GM18873 (cell line): ENCODE results near the gene CLIC3.
"Not testable (repeated sequence)": the region's sequence is repeated elsewhere in the genome, so short reads cannot be mapped to it uniquely, and the experiment has no call there.

ENCODE experiments used
- ATAC-seq: cut with Tn5 transposase; IDR thresholded peaks from one replicate; pipeline ENCODE4 v1.9.1; 2021; ENCODE audit warnings: mild to moderate bottlenecking, moderate library complexity, moderate number of reproducible peaks; ENCODE audit not compliant: unreplicated experiment, low FRiP score

The CLIC3 gene

DNA sequence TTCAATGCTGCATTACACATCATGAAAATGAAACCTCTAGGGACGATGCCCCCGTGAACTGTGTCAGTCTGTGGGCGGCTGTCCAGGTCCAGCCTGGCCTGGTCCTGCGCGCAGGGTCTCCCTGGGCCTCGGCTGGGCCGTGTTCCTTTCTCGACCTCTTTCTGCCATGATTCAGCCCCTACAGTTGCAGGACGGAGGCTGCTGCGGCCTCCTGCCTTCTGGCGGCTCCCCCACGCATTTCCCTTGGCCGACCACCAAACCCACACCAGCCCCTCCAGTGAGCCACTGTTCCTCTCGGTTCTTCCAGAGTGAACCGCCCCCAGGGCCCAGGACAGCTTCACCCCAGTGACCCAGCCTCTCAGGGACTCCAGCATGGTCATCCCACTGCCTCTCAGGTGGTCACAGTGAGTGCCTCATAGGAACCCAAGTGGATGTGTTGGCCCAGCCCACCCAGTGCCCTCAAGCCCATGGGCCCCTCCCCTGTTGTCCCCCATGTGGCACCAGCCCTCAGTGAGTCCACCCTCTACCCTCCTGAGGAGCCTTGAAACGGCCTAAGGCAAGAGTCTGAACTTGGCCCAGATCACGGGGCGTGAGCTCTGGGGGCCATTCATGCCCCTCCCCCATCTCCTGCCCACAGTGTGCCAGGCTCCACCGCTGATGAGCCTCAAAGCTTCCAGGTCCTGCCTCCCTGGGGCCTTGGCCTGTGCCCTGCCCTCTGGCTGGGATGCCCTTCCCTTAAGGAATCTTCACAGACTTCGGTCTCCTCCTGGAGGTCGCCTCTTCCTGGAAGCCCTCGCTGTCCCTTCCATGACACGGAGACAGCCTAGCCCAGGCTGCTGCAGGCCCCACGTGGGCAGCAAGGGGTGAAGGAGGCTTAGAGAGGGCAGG lies 10.0 kb upstream of the CLIC3 start:
- ATAC-seq, result no peak

DNA sequence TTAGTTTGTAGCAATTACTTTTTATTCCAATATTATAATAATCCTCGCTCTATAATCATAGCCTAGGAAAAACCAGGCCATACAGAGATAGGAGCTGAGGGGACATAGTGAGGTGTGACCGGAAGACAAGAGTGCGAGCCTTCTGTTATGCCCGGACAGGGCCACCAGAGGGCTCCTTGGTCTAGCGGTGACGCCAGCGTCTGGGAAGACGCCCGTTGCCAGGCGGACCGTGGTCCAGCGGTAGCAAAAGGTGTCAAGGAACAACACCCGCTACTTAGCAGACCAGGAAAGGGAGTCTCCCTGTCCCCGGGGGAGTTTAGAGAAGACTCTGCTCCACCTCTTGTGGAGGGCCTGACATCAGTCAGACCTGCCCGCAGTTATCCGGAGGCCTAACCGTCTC lies 7.9 kb upstream of the CLIC3 start:
- not testable (repeated sequence) for ATAC-seq

DNA sequence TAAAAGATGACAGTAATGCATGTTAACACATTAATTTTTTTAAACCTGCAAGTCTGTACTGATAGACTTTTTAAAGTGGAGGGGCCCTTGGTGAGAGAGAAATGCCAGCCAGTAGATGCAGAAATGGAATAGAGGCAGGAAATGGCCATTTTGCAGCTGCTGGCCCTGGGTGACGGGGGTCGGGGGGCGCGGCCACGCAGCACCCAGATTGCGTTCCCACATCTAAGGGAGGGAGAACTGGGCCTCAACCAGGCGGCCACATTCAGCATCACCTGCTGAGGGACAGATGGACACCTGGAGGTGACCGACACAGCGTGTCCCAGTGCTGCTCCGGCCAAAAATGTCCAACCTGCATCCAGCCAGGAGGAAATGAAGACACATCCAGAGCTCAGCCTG lies 6.3 kb upstream of the CLIC3 start:
- ATAC-seq, result no peak

DNA sequence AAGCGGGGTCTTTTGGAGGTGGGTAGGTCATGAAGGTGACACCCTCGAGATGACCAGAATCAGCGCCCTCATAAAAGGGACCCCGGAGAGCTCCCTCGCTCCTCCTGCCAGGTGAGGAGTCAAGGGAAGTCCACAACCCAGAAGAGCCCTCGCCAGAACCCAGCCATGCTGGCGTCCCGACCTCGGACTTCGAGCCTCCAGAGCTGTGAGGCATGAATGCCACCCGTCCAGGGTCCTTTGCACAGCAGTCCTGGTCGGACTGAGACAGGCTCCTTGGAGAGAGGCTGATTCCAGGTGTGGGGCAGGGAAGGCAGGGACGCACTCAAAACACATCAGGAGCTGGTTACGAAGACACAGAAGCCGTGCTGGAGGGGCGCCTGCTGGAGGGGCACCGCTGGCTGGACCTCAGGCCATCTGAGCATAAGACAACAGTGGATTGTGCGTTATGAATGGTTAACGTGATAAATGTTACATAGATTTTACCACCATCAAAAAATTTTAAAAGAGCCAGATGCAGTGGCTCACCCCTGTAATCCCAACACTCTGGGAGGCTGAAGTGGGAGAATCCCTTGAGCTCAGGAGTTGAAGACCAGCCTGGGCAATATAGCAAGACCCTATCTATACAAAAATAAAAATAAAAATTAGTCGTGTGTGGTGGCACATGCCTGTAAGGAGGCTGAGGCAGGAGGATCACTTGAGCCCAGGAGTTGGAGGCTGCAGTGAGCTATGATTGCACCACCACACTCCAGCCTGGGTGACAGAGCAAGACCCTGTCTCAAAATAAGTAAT lies 5.7 kb upstream of the CLIC3 start:
- no peak for ATAC-seq

DNA sequence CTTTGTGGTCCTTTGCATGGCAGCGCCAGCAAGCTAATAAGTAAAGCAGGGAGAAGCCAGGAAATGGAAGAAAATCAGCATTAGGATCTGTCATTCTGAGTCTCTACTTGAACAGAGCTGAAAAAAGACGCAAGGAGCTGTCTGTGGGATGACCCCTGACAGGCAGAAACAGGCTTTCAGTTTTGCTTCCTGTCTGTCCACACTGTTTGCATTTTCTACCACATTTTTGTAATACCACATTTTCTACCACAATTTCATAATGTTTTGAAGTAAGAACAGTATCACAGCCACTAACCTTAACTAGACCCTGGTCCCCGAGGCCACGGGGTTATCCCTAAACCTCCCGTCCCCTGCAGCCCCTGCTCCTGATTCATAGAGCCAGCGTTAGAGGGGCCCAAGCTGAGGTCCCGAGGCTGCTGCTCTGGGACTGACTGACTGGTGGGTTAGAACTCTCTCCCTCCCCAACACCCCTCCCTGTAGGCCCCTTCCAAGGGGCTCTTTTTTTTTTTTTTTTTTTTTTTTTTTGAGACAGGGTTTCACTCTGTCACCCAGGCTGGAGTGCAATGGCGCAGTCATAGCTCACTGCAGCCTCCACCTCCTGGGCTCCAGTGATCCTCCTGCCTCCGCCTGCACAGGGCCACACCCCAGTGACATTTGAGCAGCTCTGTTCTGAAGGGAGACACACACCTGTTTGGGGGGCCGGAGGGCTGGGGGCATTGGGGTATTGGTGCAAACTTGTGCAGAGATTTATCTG lies 4.0 kb upstream of the CLIC3 start:
- peak; percentile 64 for ATAC-seq

DNA sequence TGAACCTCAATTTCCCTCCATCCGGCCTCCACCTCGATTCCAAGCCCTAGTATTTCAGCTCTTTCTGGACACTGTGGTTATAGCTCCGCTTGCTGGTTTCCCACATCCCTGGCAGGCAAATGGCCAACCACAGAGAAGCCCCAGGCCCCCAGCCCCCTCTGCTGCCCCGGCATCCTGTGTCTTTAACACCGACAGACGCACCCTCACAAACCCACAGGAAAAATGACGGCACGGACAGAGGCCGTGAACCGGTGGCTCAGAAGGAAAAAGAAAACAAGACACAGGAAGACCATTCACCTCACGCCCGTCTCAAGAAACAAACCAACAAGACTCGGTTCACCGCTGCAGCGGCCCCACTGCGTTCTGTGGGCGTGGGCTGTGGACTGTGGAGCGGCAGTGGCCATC lies 1.5 kb upstream of the CLIC3 start:
- no peak for ATAC-seq

DNA sequence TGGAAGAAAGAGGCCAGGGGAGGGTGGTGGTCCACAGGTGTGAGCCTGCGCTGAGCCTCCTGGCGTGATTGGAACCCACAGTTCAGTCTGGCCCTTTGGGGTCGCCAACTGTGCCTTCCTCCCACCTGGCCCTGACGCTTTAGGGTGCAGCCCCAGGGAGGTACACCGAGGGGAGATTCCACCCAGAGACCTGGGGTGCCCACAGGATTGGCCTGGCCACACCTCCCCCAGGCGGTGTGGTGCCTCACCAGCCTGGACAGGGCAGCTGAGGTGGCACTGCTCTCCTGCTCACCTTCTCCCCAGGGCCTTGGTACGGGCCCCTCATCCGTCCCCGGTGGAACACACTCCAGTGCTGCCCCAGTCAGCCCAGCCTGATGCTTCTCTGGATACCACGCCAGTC lies 1.0 kb upstream of the CLIC3 start:
- ATAC-seq, result no peak

DNA sequence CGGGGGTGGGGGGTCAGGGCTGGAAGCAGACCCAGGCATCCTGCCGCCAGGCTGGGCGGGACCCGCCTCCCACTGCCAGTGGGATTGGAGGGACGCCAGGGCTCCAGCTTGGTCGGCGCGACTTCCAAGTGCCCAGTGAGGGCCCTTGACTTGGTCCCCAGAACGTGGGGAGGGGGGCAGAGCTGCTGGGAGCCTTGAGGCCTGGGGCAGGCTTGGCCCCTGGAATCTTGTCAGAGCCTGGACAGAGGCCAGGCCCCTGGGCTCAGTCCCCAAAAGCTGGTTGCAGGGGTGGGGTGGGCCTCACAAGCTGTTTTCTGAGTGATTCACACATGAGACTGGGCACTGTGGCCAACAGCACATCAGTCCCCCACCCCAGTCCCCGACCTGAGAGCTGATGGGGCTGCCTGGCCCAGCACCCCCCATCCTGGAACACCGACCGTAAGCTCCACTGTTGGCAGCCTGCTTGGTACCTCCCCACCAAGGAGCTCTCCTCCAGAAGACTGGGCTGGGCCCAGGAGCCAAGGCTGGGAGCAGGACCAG lies 526 bp downstream of the CLIC3 start:
- ATAC-seq, result no peak

DNA sequence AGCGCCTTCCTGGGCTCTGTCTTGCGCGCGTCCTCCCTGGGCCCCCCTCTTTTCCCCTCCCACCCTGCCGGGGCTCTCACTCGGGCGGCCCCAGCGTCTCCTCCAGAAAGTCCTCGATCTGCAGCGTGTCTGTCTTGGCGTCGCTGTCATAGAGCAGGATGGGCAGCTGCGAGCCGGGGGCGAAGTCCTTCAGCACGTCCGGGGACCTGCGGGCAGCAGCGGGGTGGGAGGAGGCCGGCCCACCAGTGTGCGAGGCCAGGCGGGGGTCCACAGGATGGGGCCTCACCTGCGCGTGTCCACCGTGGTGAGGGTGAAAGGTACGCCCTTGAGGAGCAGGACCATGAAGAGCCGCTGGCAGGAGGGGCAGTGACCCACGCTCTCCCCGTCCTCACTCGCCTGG lies 1.0 kb downstream of the CLIC3 start:
- ATAC-seq, result no peak

DNA sequence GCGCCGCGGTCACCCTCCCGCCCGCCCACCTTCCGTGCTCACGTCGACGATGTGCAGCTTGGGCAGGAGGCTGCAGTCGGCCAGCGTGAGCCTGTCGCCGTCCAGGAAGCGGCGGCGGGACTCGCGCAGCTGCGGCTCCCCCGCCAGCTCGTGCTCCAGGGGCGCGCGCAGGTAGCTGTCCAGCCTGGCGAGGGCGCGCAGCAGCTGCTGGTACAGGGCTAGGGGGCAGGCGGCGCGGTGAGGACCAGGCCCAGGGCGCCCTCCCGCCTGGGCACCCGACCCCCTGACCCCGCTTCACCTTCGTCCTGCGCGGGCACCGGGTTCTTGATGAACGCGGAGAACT lies 1.5 kb downstream of the CLIC3 start:
- ATAC-seq, result no peak

DNA sequence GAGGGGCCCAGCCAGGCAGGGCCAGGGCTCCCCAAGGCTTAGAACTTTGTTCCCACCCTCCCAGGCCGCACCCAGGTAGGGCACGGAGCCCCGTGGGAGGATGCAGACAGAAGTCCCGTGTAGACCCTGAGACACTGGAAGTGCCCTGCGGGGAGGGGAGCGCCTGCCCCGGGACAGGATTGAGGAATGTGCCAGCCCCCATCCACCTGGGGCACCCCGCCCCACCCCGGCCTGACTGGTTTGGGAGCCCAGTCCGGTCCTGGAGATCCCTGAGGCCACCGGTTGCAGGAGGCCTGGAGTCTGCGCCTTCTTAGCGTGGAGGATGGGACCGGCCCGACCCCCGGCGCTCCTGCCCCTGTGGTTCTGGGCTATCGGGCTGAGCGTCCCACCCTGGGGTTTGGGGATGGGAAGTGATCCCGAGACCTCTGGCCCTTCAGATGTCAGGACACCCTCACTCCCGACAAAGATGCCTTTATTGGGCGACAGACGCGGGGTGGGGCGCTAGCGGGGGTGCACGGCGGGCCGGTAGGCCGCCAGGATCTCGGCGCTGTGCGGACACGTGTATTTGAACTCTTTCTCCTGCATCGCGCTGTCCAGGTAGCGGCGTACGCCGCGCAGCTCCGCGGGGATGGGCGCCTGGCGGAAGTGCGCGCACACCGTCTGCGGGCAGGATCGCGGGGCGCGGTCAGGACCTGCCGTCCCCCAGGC lies 2.0 kb downstream of the CLIC3 start:
- no peak for ATAC-seq

DNA sequence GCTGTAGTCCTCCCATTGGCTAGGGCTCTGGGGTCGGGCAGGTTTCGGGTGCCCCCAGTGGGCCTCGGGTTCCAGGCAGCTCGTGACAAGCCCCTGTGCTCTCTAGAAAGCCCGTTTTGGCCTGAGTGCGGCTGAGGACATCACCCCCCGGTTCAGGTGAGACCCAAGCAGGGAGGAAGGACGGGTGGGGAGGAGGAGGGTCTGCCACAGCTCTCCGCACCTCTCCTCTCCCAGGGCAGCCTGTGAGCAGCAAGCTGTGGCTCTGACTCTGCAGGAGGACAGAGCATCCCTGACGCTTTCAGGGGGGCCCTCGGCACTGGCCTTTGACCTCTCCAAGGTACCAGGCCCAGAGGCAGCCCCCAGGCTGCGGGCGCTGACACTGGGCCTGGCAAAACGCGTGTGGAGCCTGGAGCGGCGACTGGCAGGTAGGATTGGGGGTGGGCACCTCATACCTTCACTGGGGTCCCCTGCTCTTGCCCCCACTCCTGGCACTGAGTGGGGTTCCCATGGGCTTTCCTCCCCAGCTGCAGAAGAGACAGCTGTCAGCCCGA lies 3.5 kb downstream of the CLIC3 start:
- ATAC-seq, result no peak

DNA sequence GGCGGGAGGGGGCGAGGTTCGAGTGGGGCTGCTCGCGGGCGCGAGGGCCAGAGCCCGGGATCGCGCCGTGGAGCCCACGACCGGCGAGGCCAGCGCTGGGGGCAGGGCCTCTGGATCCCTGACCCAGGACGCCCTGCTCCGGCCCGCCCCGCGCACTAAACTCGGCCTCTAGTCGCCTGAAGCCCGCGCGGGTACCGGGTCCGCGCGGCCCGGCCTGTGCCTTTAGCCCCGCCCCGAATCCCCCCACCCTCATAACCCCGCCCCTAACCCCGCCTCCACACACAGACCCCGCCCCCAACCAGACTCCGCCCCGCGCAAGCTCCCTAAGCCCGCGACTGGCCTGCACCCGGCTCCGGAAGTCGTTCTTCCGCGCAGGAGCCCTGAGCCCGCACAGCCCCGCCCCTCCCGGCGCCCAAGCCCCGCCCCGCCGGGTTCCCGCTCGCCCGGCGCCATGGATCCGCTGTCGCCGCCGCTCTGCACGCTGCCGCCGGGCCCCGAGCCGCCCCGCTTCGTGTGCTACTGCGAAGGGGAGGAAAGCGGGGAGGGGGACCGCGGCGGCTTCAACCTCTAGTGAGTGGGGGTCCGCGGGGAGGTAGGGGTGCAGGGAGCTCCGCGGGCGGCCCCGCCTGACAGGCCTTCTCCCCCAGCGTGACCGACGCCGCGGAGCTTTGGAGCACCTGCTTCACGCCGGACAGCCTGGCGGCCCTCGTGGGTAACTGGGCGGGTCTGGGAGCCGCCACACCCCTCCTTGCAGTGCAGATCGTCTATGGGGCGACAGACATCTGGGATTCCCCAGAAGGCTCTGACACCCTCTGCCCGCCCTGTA lies 4.2 kb downstream of the CLIC3 start, which contains the start of gene PAXX:
Gene PAXX (plus strand): TSS at position 430 of the 826 bp plus-strand sequence. CDS start 22 bp downstream, at position 452.
- no peak for ATAC-seq

DNA sequence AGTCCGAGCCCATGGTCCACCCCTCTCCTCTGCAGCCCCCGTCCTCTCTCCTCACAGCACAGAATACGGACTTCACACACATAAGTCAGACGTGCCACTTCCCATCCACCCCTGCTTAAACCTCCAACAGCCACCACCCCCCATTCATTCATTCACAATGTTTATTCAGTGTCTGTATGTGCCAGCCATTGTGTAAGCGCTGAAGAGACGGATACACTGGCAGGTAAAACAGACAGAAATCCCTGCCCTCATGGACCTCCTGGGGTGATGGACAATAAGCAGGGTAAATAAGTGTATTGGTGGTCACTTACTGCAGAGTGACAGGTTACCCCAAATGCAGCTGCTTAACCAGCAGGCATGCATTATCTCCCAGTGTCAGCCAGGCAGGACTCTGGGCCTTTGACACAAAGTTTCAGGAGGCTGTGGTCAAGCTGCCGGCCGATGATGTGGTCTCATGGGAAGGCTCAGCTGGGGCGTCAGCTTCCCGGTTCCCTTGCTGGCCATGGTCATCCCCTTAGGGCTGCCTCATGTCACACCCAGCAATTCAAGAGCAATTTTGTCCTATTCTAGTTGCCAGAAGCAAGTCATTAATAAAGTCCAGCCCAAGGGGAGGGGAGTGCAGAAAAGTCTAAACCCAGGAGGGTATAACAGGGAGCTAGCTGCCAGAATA lies 6.0 kb downstream of the CLIC3 start:
- no peak for ATAC-seq

DNA sequence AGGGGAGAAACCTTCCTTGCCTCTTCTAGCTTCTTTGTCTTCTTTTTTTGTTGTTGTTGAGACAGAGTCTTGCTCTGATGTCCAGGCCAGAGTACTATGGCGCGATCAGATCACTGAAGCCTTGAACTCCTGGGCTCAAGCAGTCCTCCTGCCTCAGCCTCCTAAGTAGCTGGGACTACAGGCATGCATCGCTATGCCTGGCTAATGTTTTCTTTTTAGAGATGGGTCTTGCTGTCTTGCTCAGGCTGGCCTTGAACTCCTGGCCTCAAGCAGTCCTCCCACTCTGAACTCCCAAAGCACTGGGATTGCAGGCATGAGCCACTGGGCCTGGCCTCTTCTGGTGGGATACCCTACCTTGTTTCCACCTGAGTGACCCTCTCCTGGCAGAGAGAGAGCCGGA lies 7.5 kb downstream of the CLIC3 start:
- no peak for ATAC-seq

DNA sequence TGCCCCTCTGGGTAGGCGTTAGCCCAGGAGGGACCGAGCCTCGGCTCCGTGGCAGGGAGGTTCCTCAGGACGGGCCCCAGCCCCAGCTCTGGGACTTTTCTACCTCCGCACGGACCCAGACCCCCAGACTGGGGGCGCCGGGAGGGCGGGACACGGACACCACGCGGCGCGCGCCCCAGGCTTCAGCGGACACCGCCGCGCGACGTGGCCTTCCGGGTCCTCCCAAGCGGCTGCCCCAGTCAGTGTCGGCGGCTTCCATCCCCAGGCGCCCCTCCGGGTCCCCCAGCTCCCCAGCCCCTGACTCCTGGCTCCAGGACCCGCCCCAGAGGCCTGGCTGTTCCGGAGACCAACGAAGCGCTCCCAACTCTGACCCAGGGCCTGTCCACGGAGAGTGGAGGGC lies 10.5 kb downstream of the CLIC3 start:
- no peak for ATAC-seq

DNA sequence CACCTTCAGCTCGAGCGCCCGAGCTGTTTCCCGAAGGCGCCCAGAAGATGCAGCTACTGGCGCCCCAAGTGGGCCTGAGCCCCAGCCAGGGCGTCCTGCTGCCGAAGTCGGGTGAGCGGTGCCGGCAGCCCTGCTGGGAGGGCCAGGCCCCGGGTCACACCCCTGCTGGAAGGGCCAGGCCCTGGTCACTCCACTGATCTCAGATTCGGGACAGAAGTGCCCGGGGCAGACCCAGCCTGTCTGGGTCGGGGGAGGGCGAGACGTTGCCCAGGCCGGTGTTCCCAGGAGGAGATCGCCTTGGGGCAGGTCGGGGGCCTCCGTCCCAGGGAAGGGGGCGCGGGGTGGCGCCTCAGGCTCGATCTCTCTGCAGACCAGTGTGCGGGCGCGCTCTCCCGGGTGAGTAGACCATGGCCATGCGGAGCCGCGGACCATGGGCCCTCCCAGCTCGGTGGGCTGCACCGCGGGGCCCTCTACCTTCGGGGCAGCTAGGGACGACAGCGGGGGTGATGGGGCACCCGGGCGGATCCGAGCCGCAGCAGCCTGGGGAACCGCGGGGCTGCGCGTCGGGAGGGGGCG lies 11.3 kb downstream of the CLIC3 start:
- no peak for ATAC-seq

DNA sequence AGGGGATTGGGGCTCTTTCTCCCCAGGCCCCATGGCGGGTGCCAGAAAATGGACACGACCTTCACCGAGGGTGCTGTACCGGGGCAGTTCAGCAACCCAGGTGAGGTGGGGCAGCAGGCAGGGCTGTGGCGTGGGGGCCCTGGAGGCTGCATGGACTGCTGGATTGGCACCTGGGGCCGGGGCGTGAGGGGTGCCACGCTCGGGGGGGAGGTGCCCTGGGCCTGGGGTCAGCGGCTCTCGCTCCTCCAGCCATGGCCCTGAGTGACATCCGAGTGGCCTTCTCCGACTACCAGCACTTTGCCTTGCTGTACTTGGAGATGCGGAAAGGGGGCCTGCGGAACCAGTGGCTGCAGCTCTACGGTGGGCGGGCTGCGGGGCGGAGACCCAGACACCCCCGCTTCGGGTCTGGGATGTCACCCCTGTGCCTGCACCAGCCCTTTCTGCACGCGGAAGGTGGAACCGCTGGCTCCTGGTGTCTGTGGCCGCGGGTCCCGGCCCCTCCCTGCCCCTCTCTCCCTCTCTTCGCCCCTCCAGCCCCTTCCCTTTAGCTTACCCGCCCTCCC lies 11.8 kb downstream of the CLIC3 start:
- ATAC-seq, result no peak
